H1 (cell line): ENCODE measurements around the gene TNFSF11. TPM values are rescaled to one million over a fixed set of nuclear protein-coding genes. Genes with fewer than 3 reads are reported as not detected.

Experiments used
- CTCF ChIA-PET: fragments of 300-600 bp; sonication (Branson Sonifier 250); formaldehyde crosslinking; loops from one replicate; lab custom pipeline; 2021; ENCODE audit not compliant: partially characterized antibody; lab: Charles Lee
- POLR2A ChIA-PET: fragments of 300-600 bp; sonication (Branson Sonifier 250); formaldehyde crosslinking; loops from one replicate; lab custom pipeline; 2021; ENCODE audit warnings: inconsistent platforms; ENCODE audit not compliant: partially characterized antibody; lab: Charles Lee
- DNase-seq, 2 experiments: peaks; one replicate each; pipeline versions ENCODE4 v3.0.0 to v3.0.0-alpha.2; 2010 to 2022; ENCODE audit warnings: low spot score in 2 of 2, low read depth in 1 of 2, mixed read lengths in 1 of 2
- FAIRE-seq: peaks from 2 replicates; lab custom pipeline; 2011; peaks lifted over from hg19 to GRCh38; lab: Jason Lieb, UNC
- H2AFZ ChIP-seq: 2 replicates; pipeline ENCODE4 v1.8.1; 2012; ENCODE audit warnings: low read length, inconsistent platforms
- H2AK5ac ChIP-seq: 2 replicates; pipeline ENCODE4 v1.6.1; 2013; ENCODE audit warnings: low read depth, low read length
- H2BK120ac ChIP-seq: replicated peaks from 2 replicates; pipeline ENCODE3; 2013; ENCODE audit warnings: low read depth, low read length, inconsistent platforms
- H2BK12ac ChIP-seq: 2 replicates; pipeline ENCODE4 v1.6.1; 2013; ENCODE audit warnings: low read depth, low read length
- H2BK15ac ChIP-seq: 2 replicates; pipeline ENCODE4 v1.6.1; 2013; ENCODE audit warnings: low read length
- H2BK20ac ChIP-seq: 2 replicates; pipeline ENCODE4 v1.6.1; 2013; ENCODE audit warnings: low read length
- H2BK5ac ChIP-seq: 2 replicates; pipeline ENCODE4 v1.6.1; 2013; ENCODE audit warnings: low read depth, low read length
- H3K14ac ChIP-seq: 2 replicates; pipeline ENCODE4 v1.6.1; 2013; ENCODE audit warnings: inconsistent platforms; ENCODE audit not compliant: insufficient read length
- H3K18ac ChIP-seq: 2 replicates; pipeline ENCODE4 v1.6.1; 2013; ENCODE audit warnings: low read length; ENCODE audit errors: extremely low read depth
- H3K23ac ChIP-seq: 2 replicates; pipeline ENCODE4 v1.6.1; 2013; ENCODE audit warnings: inconsistent platforms; ENCODE audit not compliant: insufficient read length
- H3K23me2 ChIP-seq: 2 replicates; pipeline ENCODE4 v1.6.1; 2013; ENCODE audit warnings: low read depth, low read length
- H3K27ac ChIP-seq: 2 replicates; pipeline ENCODE4 v1.6.1; 2011; ENCODE audit warnings: low read depth, low read length, inconsistent platforms
- H3K27me3 ChIP-seq, 4 experiments: replicated peaks in 1 of 4; 1 replicate in 1 of 4; 2 replicates in 3 of 4; pipeline versions ENCODE4 v1.6.1 to v1.8.1; 2011 to 2013; ENCODE audit warnings: low read length in 3 of 4, mild to moderate bottlenecking in 3 of 4, inconsistent platforms in 2 of 4, mixed read lengths in 2 of 4, moderate library complexity in 1 of 4; ENCODE audit not compliant: control insufficient read depth in 3 of 4, insufficient read depth in 3 of 4; ENCODE audit errors: extremely low read depth in 1 of 4
- H3K36me3 ChIP-seq, 4 experiments: 2 replicates each; pipeline versions ENCODE4 v1.6.1 to v1.8.1; 2011 to 2013; ENCODE audit warnings: mild to moderate bottlenecking in 4 of 4, low read length in 3 of 4, moderate library complexity in 2 of 4, control low read depth in 1 of 4, inconsistent platforms in 1 of 4; ENCODE audit not compliant: insufficient read depth in 4 of 4, control insufficient read depth in 2 of 4
- H3K4ac ChIP-seq: replicated peaks from 2 replicates; pipeline ENCODE3; 2013; ENCODE audit warnings: low read length, low read depth, mixed read lengths, inconsistent platforms; ENCODE audit not compliant: insufficient read length
- H3K4me1 ChIP-seq, 4 experiments: replicated peaks in 1 of 4; 1 replicate in 1 of 4; 2 replicates in 3 of 4; pipeline versions ENCODE4 v1.6.1 to v1.8.1; 2011 to 2013; ENCODE audit warnings: low read length in 3 of 4, inconsistent platforms in 2 of 4, mixed read lengths in 1 of 4; ENCODE audit not compliant: insufficient read depth in 4 of 4, control insufficient read depth in 3 of 4
- H3K4me2 ChIP-seq, 2 experiments: 2 replicates each; pipeline versions ENCODE4 v1.6.1 to v1.8.1; 2011 to 2013; ENCODE audit warnings: low read depth in 2 of 2, low read length in 2 of 2, control low read depth in 1 of 2, inconsistent platforms in 1 of 2, mild to moderate bottlenecking in 1 of 2; ENCODE audit not compliant: insufficient read depth in 1 of 2
- H3K4me3 ChIP-seq, 4 experiments: fragments of 200-600, 300-600 bp in 1 of 4; sonication (generic), shearing (Covaris generic), sonication (Bioruptor Twin) in 1 of 4; 2 replicates each; pipeline versions ENCODE4 v1.5.1 to v1.8.1; 2011 to 2016; ENCODE audit warnings: low read length in 4 of 4, low read depth in 3 of 4, control low read depth in 2 of 4, inconsistent platforms in 2 of 4, mild to moderate bottlenecking in 2 of 4, mixed read lengths in 1 of 4, moderate library complexity in 1 of 4; ENCODE audit not compliant: insufficient read depth in 2 of 4; ENCODE audit errors: extremely low read depth in 1 of 4
- H3K56ac ChIP-seq: replicated peaks from 2 replicates; pipeline ENCODE3; 2013; ENCODE audit warnings: low read depth, mild to moderate bottlenecking, mixed read lengths, low read length, inconsistent platforms; ENCODE audit not compliant: insufficient read length
- H3K79me1 ChIP-seq: 2 replicates; pipeline ENCODE4 v1.6.1; 2013; ENCODE audit warnings: low read depth, low read length, control low read depth
- H3K79me2 ChIP-seq, 2 experiments: 2 replicates each; pipeline versions ENCODE4 v1.6.1 to v1.8.1; 2012 to 2013; ENCODE audit warnings: low read length in 2 of 2, mild to moderate bottlenecking in 2 of 2, inconsistent platforms in 1 of 2; ENCODE audit not compliant: insufficient read depth in 2 of 2, control insufficient read depth in 1 of 2
- H3K9ac ChIP-seq, 4 experiments: replicated peaks in 1 of 4; 1 replicate in 1 of 4; 2 replicates in 3 of 4; pipeline versions ENCODE4 v1.6.1 to v1.8.1; 2011 to 2013; ENCODE audit warnings: low read depth in 3 of 4, low read length in 3 of 4, control low read depth in 2 of 4, mild to moderate bottlenecking in 2 of 4, moderate library complexity in 2 of 4, inconsistent platforms in 1 of 4; ENCODE audit errors: extremely low read depth in 1 of 4
- H3K9me3 ChIP-seq, 2 experiments: 2 replicates each; pipeline versions ENCODE4 v1.6.1 to v1.8.1; 2012 to 2013; ENCODE audit warnings: mild to moderate bottlenecking in 2 of 2, moderate library complexity in 2 of 2, control low read depth in 1 of 2, inconsistent platforms in 1 of 2, low read depth in 1 of 2, low read length in 1 of 2, mixed read lengths in 1 of 2; ENCODE audit not compliant: insufficient read depth in 2 of 2
- H4K20me1 ChIP-seq, 2 experiments: replicated peaks in 1 of 2; 2 replicates each; pipeline versions ENCODE3 to v1.8.1; 2011 to 2013; ENCODE audit warnings: inconsistent platforms in 2 of 2, low read length in 2 of 2, mild to moderate bottlenecking in 1 of 2; ENCODE audit not compliant: insufficient read depth in 2 of 2, control insufficient read depth in 1 of 2
- H4K5ac ChIP-seq: 2 replicates; pipeline ENCODE4 v1.6.1; 2013; ENCODE audit warnings: low read length, low read depth, mixed read lengths, inconsistent platforms; ENCODE audit not compliant: insufficient read length
- H4K8ac ChIP-seq: 2 replicates; pipeline ENCODE4 v1.8.0; 2013; ENCODE audit warnings: mild to moderate bottlenecking, moderate library complexity, low read length, inconsistent platforms; ENCODE audit not compliant: insufficient read depth; ENCODE audit errors: extremely low read depth
- H4K91ac ChIP-seq: replicated peaks from 2 replicates; pipeline ENCODE3; 2013; ENCODE audit warnings: low read length, mixed read lengths, inconsistent platforms; ENCODE audit not compliant: insufficient read length
- NRF1 ChIP-seq: IDR thresholded peaks from 2 replicates; pipeline ENCODE4 v1.6.1; 2011; ENCODE audit warnings: mild to moderate bottlenecking, low read depth, low read length, improper control_type of control experiment
- WGBS, 2 experiments: shearing (Covaris generic) in 1 of 2; methylation state at CpG; one replicate each; pipeline versions ENCODE4 v1.1.6 to v1.1.7; 2013 to 2015; ENCODE audit warnings: low lambda C conversion rate in 2 of 2, mixed read lengths in 2 of 2, inconsistent platforms in 1 of 2, low coverage in 1 of 2, missing lambda C conversion rate in 1 of 2; ENCODE audit not compliant: insufficient replicate concordance in 2 of 2, insufficient coverage in 1 of 2, insufficient read length in 1 of 2; ENCODE audit errors: extremely low coverage in 1 of 2, missing lambda C conversion rate in 1 of 2; 5-methylcytosine and 5-hydroxymethylcytosine counted together
- polyA plus RNA-seq, 7 experiments: library from polyadenylated mRNA; depleted of rRNA in 3 of 7; stranded (reverse) in 5 of 7; unstranded in 2 of 7; fragments of >200 nt in 5 of 7; fragments of 200-250 nt in 2 of 7; gene quantifications; 1 replicate in 5 of 7; 2 replicates in 1 of 7; 4 replicates in 1 of 7; pipeline versions ENCODE4 v1.2.1 to v1.2.3, GENCODE V29; 2011 to 2013; ENCODE audit warnings: missing spikeins in 2 of 7, mixed read lengths in 2 of 7
- total RNA-seq: library from RNA; stranded (reverse); fragmentation: NEBNext Ultra II Directional; extraction: Animal tissue kit (Norgen Biotek cat#: 25700); gene quantifications from 2 replicates; pipeline ENCODE4 v1.2.1, GENCODE V29; 2021

The TNFSF11 gene
- total and polyA plus RNA-seq, 2 of the 8 experiments (the other 6 are each of a cell fraction or from before 2014, with no cell fraction given): 9.3 to 12.0 TPM

GRCh38 chr13:42611086-42611779, 37.3 kb downstream of the TNFSF11 start:
- Histone ChIP-seq H2BK20ac (no peak overlapping the region), H3K4me1 (no peaks in the 10 kb centered on the region), H4K8ac (no peak overlapping the region), H3K9ac (no peak overlapping the region), H3K27ac (no peak overlapping the region), H2AK5ac (no peak overlapping the region), H3K23me2 (peaks cover 2% of the 10 kb centered on the region; the same call in 1 of the 2 replicates), H2BK15ac (no peak overlapping the region), H3K79me1 (no peaks in the 10 kb centered on the region), H3K27me3 (peaks cover 0 to 1% (median 0%) of the 10 kb centered on the region in 4 experiments; a peak in 1 of 7 replicates), H3K79me2 (no peaks in the 10 kb centered on the region), H3K4me2 (no peak overlapping the region), H3K9me3 (no peaks in the 10 kb centered on the region), H3K36me3 (peaks cover 0 to 4% (median 1%) of the 10 kb centered on the region in 4 experiments; a peak in 2 of 8 replicates), H3K4me3 (no peak overlapping the region), H3K14ac (no peak overlapping the region), H3K4ac (no peak overlapping the region), H4K20me1 (no peaks in the 10 kb centered on the region), H2AFZ (no peak overlapping the region), H3K18ac (no peak overlapping the region), H2BK12ac (no peak overlapping the region), H2BK5ac (no peak overlapping the region), H4K5ac (no peak overlapping the region), H3K23ac (no peak overlapping the region), H3K56ac (no peak overlapping the region), H4K91ac (no peak overlapping the region), H2BK120ac (no peak overlapping the region)
- 80% methylated on average over 2 of the region's 2 CpGs; no CpG with 5 or more reads in 1 of the 2 experiments for WGBS, 2 experiments
- ChIA-PET CTCF (interaction anchor here (1.7 to 2.0 kb wide), 2 partner anchors 10 to 16 kb away, joined by 6 to 9 read pairs; no protein-coding TSS in a partner anchor), POLR2A (no interaction called here)
- TF ChIP-seq NRF1: no peak
- DNase-seq (no peak), FAIRE-seq (no peak)
